Measurements from ENCODE around the gene SPAG7. TPM values are rescaled to one million over a fixed set of nuclear protein-coding genes. Genes with fewer than 3 reads are reported as not detected.

The SPAG7 gene
- total and polyA plus RNA-seq, 2 experiments from 2014 or later, result 64.3 to 194 TPM

- Histone ChIP-seq H3K36me3 (replicated peaks; ENCODE audit: insufficient read depth, low read depth) (no peaks in the 10 kb centered on the region), H3K4me2 (peak within 1 kb of the TSS; percentile 94), H2AFZ (peak within 1 kb of the TSS; percentile 72), H4K20me1 (ENCODE audit: insufficient read depth, poor library complexity, severe bottlenecking) (peaks cover 12% of the 10 kb centered on the region), H3K4me3 (peak within 1 kb of the TSS; percentile 98), H3K27ac (peak within 1 kb of the TSS; percentile 87), H3K9me3 (ENCODE audit: low read depth) (no peaks in the 10 kb centered on the region), H3K4me1 (ENCODE audit: insufficient read depth) (peaks cover 18% of the 10 kb centered on the region), H3K27me3 (no peaks in the 10 kb centered on the region), H3K79me2 (peaks cover 28% of the 10 kb centered on the region), H3K9me2 (replicated peaks; ENCODE audit: insufficient read depth) (no peaks in the 10 kb centered on the region)
- TF ChIP-seq EZH2phosphoT487 (IDR thresholded peaks at IDR 0.05; ENCODE audit: low read depth, severe bottlenecking, unreplicated experiment) (no peak), EZH2 (IDR thresholded peaks at IDR 0.05; ENCODE audit: borderline replicate concordance) (no peak)
- TF ChIP-seq, protein P1, sequence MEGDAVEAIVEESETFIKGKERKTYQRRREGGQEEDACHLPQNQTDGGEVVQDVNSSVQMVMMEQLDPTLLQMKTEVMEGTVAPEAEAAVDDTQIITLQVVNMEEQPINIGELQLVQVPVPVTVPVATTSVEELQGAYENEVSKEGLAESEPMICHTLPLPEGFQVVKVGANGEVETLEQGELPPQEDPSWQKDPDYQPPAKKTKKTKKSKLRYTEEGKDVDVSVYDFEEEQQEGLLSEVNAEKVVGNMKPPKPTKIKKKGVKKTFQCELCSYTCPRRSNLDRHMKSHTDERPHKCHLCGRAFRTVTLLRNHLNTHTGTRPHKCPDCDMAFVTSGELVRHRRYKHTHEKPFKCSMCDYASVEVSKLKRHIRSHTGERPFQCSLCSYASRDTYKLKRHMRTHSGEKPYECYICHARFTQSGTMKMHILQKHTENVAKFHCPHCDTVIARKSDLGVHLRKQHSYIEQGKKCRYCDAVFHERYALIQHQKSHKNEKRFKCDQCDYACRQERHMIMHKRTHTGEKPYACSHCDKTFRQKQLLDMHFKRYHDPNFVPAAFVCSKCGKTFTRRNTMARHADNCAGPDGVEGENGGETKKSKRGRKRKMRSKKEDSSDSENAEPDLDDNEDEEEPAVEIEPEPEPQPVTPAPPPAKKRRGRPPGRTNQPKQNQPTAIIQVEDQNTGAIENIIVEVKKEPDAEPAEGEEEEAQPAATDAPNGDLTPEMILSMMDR (IDR thresholded peaks at IDR 0.05; ENCODE audit: poor library complexity), result no peak
- 0% methylated on average over 24 of the region's 93 CpGs for WGBS (ENCODE audit: low lambda C conversion rate, missing lambda C conversion rate)
- DNase-seq (ENCODE audit: low spot score), result peak; percentile 98
Observed at GRCh38 chr17:4997302-4998026, 29.8 kb upstream of the SPAG7 start, which contains the start of the genes INCA1 and KIF1C. INCA1 (minus strand) TSS chr17:4997522; CDS start chr17:4994437, 3,085 bp downstream. KIF1C (plus strand) TSS chr17:4997950; CDS start chr17:5000247, 2,297 bp downstream.

DNA sequence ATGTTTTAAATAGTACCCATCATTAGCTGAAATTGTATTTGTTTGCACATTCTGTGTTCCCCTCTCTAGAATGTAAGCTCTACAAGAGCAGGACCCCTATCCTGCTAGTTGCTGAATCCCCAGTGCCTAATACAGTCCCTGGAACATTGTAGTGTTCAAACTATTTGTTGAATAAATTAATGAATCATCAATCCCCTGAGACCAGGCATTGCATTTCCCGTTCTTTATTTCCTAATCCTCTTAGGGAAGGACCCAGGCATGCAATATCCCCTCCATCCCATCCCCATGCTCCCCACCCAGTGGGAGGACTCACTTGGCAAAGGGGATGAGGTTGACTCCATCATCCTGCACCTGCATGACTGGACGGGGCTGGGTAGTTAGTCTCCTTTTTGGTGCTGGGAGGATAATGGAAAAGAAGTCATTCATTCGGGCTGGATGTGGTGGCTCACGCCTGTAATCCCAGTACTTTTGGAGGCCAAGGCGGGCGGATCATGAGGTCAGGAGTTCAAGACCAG is 26.5 kb upstream of the SPAG7 start:
- Histone ChIP-seq H3K9me3 (ENCODE audit: low read depth) (no peaks in the 10 kb centered on the region), H3K36me3 (replicated peaks; ENCODE audit: insufficient read depth, low read depth) (no peaks in the 10 kb centered on the region), H2AFZ (no peak overlapping the region), H3K79me2 (peaks cover 11% of the 10 kb centered on the region), H3K27me3 (no peaks in the 10 kb centered on the region), H4K20me1 (ENCODE audit: insufficient read depth, poor library complexity, severe bottlenecking) (no peaks in the 10 kb centered on the region), H3K27ac (no peak overlapping the region), H3K4me1 (ENCODE audit: insufficient read depth) (peaks cover 5% of the 10 kb centered on the region), H3K4me2 (no peak overlapping the region), H3K9me2 (replicated peaks; ENCODE audit: insufficient read depth) (no peaks in the 10 kb centered on the region), H3K4me3 (no peak overlapping the region)
- TF ChIP-seq, protein P1 (IDR thresholded peaks at IDR 0.05; ENCODE audit: poor library complexity), result no peak
- TF ChIP-seq EZH2 (IDR thresholded peaks at IDR 0.05; ENCODE audit: borderline replicate concordance) (no peak), EZH2phosphoT487 (IDR thresholded peaks at IDR 0.05; ENCODE audit: low read depth, severe bottlenecking, unreplicated experiment) (no peak)
- WGBS (ENCODE audit: low lambda C conversion rate, missing lambda C conversion rate), result 86% methylated on average over 6 of the region's 6 CpGs
- no peak for DNase-seq (ENCODE audit: low spot score)

- Histone ChIP-seq H3K27me3 (no peaks in the 10 kb centered on the region), H3K4me1 (ENCODE audit: insufficient read depth) (peaks cover 10% of the 10 kb centered on the region), H3K9me3 (ENCODE audit: low read depth) (no peaks in the 10 kb centered on the region), H3K79me2 (peaks cover 12% of the 10 kb centered on the region), H3K27ac (peak overlapping the region; percentile 84), H3K36me3 (replicated peaks; ENCODE audit: insufficient read depth, low read depth) (no peaks in the 10 kb centered on the region), H3K4me2 (peak overlapping the region; percentile 92), H3K4me3 (peak overlapping the region; percentile 73), H3K9me2 (replicated peaks; ENCODE audit: insufficient read depth) (no peaks in the 10 kb centered on the region), H2AFZ (peak overlapping the region; percentile 81), H4K20me1 (ENCODE audit: insufficient read depth, poor library complexity, severe bottlenecking) (no peaks in the 10 kb centered on the region)
- DNase-seq (ENCODE audit: low spot score), result no peak
- 24% methylated on average over 28 of the region's 30 CpGs for WGBS (ENCODE audit: low lambda C conversion rate, missing lambda C conversion rate)
- TF ChIP-seq, protein P1 (IDR thresholded peaks at IDR 0.05; ENCODE audit: poor library complexity), result no peak
- TF ChIP-seq EZH2 (IDR thresholded peaks at IDR 0.05; ENCODE audit: borderline replicate concordance) (no peak), EZH2phosphoT487 (IDR thresholded peaks at IDR 0.05; ENCODE audit: low read depth, severe bottlenecking, unreplicated experiment) (no peak)
Observed at GRCh38 chr17:4987767-4988567, 20.4 kb upstream of the SPAG7 start.
